ENCODE data around the gene MRPL27.

Gene MRPL27

DNA sequence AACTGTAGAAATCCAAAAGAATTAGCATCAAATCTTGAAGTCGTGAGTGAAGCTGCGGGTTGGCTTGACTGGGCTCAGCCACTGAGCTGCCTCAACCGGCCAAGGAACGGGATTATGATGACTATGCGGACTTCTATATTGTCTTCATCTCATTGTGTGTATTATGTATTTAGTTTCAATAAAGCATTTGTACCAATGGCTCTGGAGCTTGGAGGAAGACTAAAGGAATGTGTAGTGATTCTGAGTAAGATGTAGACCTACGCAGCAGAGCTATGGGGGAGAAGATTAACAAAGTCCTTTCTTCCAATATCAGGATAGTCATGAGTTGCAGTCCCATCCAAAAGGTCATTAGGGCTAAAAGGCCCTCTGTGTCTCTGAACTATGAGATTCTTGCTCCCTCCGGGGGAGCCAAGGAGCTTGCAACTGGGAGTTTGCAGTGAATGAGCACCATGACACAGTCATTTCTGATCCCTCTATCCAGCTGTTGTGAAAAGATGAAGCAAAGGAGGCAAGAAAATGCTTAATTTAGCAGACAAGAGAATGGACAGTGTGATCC, 8.4 kb upstream of the MRPL27 start:
- Histone ChIP-seq H3K36me3 (ENCODE audit: control insufficient read depth in 2 of 2, insufficient read depth in 1 of 2, low read length in 2 of 2) (peaks cover 62 to 98% of the 10 kb centered on the region in 2 experiments), H3K4me3 (ENCODE audit: low read depth, low read length) (no peak overlapping the region), H3K4me1 (ENCODE audit: control insufficient read depth, insufficient read depth, low read length) (no peaks in the 10 kb centered on the region), H3K9me3 (ENCODE audit: control insufficient read depth, insufficient read depth, low read depth, low read length) (no peaks in the 10 kb centered on the region), H3K27ac (ENCODE audit: extremely low read depth, low read depth, low read length) (no peak overlapping the region)
- TF ChIP-seq, protein P1, sequence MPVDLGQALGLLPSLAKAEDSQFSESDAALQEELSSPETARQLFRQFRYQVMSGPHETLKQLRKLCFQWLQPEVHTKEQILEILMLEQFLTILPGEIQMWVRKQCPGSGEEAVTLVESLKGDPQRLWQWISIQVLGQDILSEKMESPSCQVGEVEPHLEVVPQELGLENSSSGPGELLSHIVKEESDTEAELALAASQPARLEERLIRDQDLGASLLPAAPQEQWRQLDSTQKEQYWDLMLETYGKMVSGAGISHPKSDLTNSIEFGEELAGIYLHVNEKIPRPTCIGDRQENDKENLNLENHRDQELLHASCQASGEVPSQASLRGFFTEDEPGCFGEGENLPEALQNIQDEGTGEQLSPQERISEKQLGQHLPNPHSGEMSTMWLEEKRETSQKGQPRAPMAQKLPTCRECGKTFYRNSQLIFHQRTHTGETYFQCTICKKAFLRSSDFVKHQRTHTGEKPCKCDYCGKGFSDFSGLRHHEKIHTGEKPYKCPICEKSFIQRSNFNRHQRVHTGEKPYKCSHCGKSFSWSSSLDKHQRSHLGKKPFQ (tag by site-specific recombination; IDR thresholded peaks at IDR 0.05): no peak
- TF ChIP-seq, protein P2, sequence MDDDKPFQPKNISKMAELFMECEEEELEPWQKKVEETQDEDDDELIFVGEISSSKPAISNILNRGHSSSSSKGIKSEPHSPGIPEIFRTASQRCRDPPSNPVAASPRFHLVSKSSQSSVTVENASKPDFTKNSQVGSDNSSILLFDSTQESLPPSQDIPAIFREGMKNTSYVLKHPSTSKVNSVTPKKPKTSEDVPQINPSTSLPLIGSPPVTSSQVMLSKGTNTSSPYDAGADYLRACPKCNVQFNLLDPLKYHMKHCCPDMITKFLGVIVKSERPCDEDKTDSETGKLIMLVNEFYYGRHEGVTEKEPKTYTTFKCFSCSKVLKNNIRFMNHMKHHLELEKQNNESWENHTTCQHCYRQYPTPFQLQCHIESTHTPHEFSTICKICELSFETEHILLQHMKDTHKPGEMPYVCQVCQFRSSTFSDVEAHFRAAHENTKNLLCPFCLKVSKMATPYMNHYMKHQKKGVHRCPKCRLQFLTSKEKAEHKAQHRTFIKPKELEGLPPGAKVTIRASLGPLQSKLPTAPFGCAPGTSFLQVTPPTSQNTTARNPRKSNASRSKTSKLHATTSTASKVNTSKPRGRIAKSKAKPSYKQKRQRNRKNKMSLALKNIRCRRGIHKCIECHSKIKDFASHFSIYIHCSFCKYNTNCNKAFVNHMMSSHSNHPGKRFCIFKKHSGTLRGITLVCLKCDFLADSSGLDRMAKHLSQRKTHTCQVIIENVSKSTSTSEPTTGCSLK (tag by site-specific recombination; IDR thresholded peaks at IDR 0.05): no peak
- TF ChIP-seq BCL11A (tag by site-specific recombination; IDR thresholded peaks at IDR 0.05; ENCODE audit: low read depth) (no peak), ZNF211 (tag by site-specific recombination; IDR thresholded peaks at IDR 0.05; ENCODE audit: low read depth) (no peak), ZFP3 (tag by site-specific recombination; IDR thresholded peaks at IDR 0.05; ENCODE audit: low read depth) (no peak), ZNF501 (tag by site-specific recombination; IDR thresholded peaks at IDR 0.05) (no peak)
- TF ChIP-seq, protein P3, sequence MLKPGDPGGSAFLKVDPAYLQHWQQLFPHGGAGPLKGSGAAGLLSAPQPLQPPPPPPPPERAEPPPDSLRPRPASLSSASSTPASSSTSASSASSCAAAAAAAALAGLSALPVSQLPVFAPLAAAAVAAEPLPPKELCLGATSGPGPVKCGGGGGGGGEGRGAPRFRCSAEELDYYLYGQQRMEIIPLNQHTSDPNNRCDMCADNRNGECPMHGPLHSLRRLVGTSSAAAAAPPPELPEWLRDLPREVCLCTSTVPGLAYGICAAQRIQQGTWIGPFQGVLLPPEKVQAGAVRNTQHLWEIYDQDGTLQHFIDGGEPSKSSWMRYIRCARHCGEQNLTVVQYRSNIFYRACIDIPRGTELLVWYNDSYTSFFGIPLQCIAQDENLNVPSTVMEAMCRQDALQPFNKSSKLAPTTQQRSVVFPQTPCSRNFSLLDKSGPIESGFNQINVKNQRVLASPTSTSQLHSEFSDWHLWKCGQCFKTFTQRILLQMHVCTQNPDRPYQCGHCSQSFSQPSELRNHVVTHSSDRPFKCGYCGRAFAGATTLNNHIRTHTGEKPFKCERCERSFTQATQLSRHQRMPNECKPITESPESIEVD (tag by site-specific recombination; IDR thresholded peaks at IDR 0.05): no peak
- TF ChIP-seq, protein P4, sequence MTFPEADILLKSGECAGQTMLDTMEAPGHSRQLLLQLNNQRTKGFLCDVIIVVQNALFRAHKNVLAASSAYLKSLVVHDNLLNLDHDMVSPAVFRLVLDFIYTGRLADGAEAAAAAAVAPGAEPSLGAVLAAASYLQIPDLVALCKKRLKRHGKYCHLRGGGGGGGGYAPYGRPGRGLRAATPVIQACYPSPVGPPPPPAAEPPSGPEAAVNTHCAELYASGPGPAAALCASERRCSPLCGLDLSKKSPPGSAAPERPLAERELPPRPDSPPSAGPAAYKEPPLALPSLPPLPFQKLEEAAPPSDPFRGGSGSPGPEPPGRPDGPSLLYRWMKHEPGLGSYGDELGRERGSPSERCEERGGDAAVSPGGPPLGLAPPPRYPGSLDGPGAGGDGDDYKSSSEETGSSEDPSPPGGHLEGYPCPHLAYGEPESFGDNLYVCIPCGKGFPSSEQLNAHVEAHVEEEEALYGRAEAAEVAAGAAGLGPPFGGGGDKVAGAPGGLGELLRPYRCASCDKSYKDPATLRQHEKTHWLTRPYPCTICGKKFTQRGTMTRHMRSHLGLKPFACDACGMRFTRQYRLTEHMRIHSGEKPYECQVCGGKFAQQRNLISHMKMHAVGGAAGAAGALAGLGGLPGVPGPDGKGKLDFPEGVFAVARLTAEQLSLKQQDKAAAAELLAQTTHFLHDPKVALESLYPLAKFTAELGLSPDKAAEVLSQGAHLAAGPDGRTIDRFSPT (tag by site-specific recombination; IDR thresholded peaks at IDR 0.05): no peak
- POLR2A ChIA-PET: interaction anchor here (0.8 to 5.5 kb wide), 7 partner anchors 9 to 85 kb away, joined by 3 to 41 read pairs (median 4); partner anchors contain the start of gene LRRC59
- CTCF ChIA-PET: interaction anchor here (0.8 to 8.8 kb wide), 6 partner anchors 11 to 181 kb away, joined by 3 to 69 read pairs (median 8); partner anchors contain the start of genes LRRC59 and RSAD1

DNA sequence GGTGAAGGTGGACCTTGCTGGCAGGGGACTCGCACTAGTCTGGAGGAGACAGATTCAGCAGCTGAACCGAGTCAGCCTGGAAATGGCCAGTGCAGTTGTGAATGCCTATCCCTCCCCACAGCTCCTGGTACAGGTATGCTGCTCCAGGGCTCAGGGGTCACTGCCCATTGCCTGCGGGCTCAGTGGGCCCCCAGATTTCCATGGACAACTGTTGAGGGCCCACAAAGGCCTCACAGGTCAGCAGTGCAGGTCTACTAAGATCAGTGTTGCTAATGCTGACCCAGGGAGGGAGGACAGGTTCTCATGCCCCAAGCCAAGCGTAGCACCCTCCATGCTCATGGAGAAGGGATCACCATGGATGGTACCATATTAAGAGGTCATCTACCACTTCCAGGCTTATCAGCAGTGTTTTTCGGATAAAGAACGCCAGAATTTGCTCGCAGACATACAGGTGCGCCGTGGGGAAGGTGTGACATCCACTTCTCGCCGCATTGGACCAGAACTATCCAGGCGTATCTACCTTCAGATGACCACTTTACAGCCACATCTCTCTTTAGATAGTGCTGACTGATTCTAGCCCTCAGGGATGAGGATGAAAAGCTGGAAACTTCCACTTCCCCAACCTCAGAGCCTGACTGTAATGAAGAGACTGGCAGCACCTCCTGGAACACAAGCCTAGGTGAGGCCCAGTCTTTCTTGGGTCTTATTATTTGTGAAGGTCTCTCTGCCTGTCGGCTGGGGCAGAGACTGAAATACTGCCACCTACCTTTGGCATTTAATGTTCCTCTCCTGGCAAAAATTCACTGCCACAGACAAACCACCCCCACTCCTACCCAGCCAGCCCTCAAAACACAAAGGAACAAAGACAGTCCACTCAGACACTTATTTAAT, 7.6 kb upstream of the MRPL27 start:
- peaks cover 58 to 98% of the 10 kb centered on the region in 2 experiments for H3K36me3 ChIP-seq (ENCODE audit: control insufficient read depth in 2 of 2, insufficient read depth in 1 of 2, low read length in 2 of 2)
- TF ChIP-seq, protein P5, sequence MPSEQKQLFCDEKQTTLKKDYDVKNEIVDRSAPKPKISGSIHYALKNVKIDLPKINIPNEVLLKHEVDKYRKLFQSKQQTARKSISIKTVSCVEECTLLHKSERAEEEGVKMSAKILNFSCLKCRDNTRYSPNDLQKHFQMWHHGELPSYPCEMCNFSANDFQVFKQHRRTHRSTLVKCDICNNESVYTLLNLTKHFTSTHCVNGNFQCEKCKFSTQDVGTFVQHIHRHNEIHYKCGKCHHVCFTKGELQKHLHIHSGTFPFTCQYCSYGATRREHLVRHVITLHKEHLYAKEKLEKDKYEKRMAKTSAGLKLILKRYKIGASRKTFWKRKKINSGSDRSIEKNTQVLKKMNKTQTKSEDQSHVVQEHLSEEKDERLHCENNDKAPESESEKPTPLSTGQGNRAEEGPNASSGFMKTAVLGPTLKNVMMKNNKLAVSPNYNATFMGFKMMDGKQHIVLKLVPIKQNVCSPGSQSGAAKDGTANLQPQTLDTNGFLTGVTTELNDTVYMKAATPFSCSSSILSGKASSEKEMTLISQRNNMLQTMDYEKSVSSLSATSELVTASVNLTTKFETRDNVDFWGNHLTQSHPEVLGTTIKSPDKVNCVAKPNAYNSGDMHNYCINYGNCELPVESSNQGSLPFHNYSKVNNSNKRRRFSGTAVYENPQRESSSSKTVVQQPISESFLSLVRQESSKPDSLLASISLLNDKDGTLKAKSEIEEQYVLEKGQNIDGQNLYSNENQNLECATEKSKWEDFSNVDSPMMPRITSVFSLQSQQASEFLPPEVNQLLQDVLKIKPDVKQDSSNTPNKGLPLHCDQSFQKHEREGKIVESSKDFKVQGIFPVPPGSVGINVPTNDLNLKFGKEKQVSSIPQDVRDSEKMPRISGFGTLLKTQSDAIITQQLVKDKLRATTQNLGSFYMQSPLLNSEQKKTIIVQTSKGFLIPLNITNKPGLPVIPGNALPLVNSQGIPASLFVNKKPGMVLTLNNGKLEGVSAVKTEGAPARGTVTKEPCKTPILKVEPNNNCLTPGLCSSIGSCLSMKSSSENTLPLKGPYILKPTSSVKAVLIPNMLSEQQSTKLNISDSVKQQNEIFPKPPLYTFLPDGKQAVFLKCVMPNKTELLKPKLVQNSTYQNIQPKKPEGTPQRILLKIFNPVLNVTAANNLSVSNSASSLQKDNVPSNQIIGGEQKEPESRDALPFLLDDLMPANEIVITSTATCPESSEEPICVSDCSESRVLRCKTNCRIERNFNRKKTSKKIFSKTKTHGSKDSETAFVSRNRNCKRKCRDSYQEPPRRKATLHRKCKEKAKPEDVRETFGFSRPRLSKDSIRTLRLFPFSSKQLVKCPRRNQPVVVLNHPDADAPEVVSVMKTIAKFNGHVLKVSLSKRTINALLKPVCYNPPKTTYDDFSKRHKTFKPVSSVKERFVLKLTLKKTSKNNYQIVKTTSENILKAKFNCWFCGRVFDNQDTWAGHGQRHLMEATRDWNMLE (tag by site-specific recombination; conservative IDR thresholded peaks at IDR 0.05; ENCODE audit: low read depth): no peak
- TF ChIP-seq ZNF670 (tag by site-specific recombination; IDR thresholded peaks at IDR 0.05; ENCODE audit: low read depth): no peak
- no peak for TF ChIP-seq ZNF114 (tag by site-specific recombination; IDR thresholded peaks at IDR 0.05)
- TF ChIP-seq ZSCAN16 (tag by site-specific recombination; IDR thresholded peaks at IDR 0.05): no peak
- TF ChIP-seq BCL11B (tag by site-specific recombination; IDR thresholded peaks at IDR 0.05; ENCODE audit: low read depth): no peak
- TF ChIP-seq, protein P6, sequence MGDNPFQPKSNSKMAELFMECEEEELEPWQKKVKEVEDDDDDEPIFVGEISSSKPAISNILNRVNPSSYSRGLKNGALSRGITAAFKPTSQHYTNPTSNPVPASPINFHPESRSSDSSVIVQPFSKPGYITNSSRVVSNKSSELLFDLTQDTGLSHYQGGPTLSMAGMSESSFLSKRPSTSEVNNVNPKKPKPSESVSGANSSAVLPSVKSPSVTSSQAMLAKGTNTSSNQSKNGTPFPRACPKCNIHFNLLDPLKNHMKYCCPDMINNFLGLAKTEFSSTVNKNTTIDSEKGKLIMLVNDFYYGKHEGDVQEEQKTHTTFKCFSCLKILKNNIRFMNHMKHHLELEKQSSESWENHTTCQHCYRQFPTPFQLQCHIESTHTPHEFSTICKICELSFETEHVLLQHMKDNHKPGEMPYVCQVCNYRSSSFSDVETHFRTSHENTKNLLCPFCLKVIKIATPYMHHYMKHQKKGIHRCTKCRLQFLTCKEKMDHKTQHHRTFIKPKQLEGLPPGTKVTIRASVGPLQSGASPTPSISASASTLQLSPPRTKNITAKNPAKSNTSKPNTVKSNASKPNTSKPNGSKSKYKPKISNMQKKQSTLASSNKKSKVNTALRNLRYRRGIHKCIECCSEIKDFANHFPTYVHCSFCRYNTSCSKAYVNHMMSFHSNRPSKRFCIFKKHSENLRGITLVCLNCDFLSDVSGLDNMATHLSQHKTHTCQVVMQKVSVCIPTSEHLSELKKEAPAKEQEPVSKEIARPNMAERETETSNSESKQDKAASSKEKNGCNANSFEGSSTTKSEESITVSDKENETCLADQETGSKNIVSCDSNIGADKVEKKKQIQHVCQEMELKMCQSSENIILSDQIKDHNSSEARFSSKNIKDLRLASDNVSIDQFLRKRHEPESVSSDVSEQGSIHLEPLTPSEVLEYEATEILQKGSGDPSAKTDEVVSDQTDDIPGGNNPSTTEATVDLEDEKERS (tag by site-specific recombination; IDR thresholded peaks at IDR 0.05): no peak
- no peak for TF ChIP-seq ZNF341 (tag by site-specific recombination; IDR thresholded peaks at IDR 0.05; ENCODE audit: low read depth)

More for the DNA sequence above, 7.6 kb upstream of the MRPL27 start:
- Histone ChIP-seq H3K27ac (ENCODE audit: extremely low read depth, low read depth, low read length) (no peak overlapping the region), H3K4me1 (ENCODE audit: control insufficient read depth, insufficient read depth, low read length) (no peaks in the 10 kb centered on the region), H3K4me3 (ENCODE audit: low read depth, low read length) (no peak overlapping the region), H3K9me3 (ENCODE audit: control insufficient read depth, insufficient read depth, low read depth, low read length) (no peaks in the 10 kb centered on the region)
- ChIA-PET POLR2A (interaction anchor here (0.9 to 5.5 kb wide), 6 partner anchors 9 to 85 kb away, joined by 3 to 41 read pairs (median 4); partner anchors contain the start of gene LRRC59), CTCF (interaction anchor here (0.6 to 8.8 kb wide), 8 partner anchors 11 to 180 kb away, joined by 3 to 69 read pairs (median 10); partner anchors contain the start of genes LRRC59 and RSAD1)
